ENCODE measurements around the gene NR2E3. TPM values are rescaled to one million over a fixed set of nuclear protein-coding genes. Genes with fewer than 3 reads are reported as not detected.

NR2E3 gene
- total and polyA plus RNA-seq, 2 of the 13 experiments (the other 11 are each of a cell fraction or from before 2014, with no cell fraction given) = not detected

DNA sequence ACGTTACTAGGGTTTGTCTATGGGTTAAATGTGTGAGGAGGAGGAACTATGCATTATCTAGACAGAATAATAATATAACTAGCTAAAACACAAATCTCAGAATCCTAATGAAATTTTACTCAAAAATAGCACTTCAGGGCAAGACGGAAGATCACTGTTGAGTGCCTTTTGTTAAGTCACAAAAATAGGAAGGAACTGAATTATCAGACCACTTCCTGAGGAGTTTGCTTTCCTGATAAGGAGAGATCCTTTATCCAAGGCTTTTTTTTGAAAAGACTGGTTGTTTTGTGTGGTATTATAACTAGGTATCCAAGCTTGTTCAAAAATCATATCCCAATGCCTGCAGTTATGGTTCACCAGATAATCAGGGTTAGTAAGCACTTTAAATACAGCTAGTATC, 34.6 kb downstream of the NR2E3 start (continued):
- TF ChIP-seq, protein P1, sequence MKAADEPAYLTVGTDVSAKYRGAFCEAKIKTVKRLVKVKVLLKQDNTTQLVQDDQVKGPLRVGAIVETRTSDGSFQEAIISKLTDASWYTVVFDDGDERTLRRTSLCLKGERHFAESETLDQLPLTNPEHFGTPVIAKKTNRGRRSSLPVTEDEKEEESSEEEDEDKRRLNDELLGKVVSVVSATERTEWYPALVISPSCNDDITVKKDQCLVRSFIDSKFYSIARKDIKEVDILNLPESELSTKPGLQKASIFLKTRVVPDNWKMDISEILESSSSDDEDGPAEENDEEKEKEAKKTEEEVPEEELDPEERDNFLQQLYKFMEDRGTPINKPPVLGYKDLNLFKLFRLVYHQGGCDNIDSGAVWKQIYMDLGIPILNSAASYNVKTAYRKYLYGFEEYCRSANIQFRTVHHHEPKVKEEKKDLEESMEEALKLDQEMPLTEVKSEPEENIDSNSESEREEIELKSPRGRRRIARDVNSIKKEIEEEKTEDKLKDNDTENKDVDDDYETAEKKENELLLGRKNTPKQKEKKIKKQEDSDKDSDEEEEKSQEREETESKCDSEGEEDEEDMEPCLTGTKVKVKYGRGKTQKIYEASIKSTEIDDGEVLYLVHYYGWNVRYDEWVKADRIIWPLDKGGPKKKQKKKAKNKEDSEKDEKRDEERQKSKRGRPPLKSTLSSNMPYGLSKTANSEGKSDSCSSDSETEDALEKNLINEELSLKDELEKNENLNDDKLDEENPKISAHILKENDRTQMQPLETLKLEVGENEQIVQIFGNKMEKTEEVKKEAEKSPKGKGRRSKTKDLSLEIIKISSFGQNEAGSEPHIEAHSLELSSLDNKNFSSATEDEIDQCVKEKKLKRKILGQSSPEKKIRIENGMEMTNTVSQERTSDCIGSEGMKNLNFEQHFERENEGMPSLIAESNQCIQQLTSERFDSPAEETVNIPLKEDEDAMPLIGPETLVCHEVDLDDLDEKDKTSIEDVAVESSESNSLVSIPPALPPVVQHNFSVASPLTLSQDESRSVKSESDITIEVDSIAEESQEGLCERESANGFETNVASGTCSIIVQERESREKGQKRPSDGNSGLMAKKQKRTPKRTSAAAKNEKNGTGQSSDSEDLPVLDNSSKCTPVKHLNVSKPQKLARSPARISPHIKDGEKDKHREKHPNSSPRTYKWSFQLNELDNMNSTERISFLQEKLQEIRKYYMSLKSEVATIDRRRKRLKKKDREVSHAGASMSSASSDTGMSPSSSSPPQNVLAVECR (CRISPR knock-in tag; IDR thresholded peaks at IDR 0.05; ENCODE audit: borderline replicate concordance) = no peak
- TF ChIP-seq SALL1 (CRISPR knock-in tag; IDR thresholded peaks at IDR 0.05) (no peak), ZNF557 (CRISPR knock-in tag; IDR thresholded peaks at IDR 0.05) (no peak)

DNA sequence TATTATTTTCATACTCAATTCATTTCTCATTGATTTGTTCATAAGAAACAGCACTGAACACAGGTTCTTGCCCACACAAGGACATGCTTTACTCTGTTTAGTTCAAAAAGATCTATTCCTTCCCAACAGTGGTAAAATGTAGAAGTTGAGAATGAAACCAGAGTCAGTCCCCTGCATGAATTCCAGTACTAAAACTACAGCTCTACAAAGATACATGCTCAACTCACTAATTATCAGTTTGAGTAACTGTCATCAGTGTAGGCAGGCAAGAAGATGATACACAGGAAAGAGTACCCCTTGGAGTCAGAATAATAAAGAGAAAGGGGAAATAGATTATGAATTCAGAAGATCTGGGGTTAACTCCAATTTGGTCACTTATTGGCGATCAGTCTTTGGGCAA, 43.2 kb downstream of the NR2E3 start:
- no peaks in the 10 kb centered on the region for H3K27me3 ChIP-seq (ENCODE audit: control insufficient read depth in 1 of 2, insufficient read depth in 2 of 2, low read length in 2 of 2)
- BruUV-seq (replicated peaks) = no TSS peak
- CTCF ChIA-PET (ENCODE audit: low intra/inter-chr PET ratio, low total read pairs) = no interaction called here
- TF ChIP-seq ZNF737 (CRISPR knock-in tag; IDR thresholded peaks at IDR 0.05; ENCODE audit: borderline replicate concordance) (no peak), ZNF382 (CRISPR knock-in tag; IDR thresholded peaks at IDR 0.05; ENCODE audit: borderline replicate concordance) (no peak), SIX1 (CRISPR knock-in tag; IDR thresholded peaks at IDR 0.05; ENCODE audit: borderline replicate concordance) (no peak), ZSCAN29 (CRISPR knock-in tag; conservative IDR thresholded peaks at IDR 0.05) (no peak), FOXJ3 (CRISPR knock-in tag; IDR thresholded peaks at IDR 0.05; ENCODE audit: borderline replicate concordance) (no peak), FOXP1 (IDR thresholded peaks at IDR 0.05) (no peak), FOXP1 (CRISPR knock-in tag; IDR thresholded peaks at IDR 0.05) (no peak), SSRP1 (CRISPR knock-in tag; IDR thresholded peaks at IDR 0.05) (no peak)
- TF ChIP-seq, protein P2, sequence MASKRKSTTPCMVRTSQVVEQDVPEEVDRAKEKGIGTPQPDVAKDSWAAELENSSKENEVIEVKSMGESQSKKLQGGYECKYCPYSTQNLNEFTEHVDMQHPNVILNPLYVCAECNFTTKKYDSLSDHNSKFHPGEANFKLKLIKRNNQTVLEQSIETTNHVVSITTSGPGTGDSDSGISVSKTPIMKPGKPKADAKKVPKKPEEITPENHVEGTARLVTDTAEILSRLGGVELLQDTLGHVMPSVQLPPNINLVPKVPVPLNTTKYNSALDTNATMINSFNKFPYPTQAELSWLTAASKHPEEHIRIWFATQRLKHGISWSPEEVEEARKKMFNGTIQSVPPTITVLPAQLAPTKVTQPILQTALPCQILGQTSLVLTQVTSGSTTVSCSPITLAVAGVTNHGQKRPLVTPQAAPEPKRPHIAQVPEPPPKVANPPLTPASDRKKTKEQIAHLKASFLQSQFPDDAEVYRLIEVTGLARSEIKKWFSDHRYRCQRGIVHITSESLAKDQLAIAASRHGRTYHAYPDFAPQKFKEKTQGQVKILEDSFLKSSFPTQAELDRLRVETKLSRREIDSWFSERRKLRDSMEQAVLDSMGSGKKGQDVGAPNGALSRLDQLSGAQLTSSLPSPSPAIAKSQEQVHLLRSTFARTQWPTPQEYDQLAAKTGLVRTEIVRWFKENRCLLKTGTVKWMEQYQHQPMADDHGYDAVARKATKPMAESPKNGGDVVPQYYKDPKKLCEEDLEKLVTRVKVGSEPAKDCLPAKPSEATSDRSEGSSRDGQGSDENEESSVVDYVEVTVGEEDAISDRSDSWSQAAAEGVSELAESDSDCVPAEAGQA (IDR thresholded peaks at IDR 0.05; ENCODE audit: low read depth) = no peak
- TF ChIP-seq, protein P2 (CRISPR knock-in tag; IDR thresholded peaks at IDR 0.05; ENCODE audit: borderline replicate concordance) = no peak
- TF ChIP-seq, protein P3, sequence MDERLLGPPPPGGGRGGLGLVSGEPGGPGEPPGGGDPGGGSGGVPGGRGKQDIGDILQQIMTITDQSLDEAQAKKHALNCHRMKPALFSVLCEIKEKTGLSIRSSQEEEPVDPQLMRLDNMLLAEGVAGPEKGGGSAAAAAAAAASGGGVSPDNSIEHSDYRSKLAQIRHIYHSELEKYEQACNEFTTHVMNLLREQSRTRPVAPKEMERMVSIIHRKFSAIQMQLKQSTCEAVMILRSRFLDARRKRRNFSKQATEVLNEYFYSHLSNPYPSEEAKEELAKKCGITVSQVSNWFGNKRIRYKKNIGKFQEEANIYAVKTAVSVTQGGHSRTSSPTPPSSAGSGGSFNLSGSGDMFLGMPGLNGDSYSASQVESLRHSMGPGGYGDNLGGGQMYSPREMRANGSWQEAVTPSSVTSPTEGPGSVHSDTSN (CRISPR knock-in tag; IDR thresholded peaks at IDR 0.05) = no peak

More for the DNA sequence above, 43.2 kb downstream of the NR2E3 start:
- no peak overlapping the region for H3K27ac ChIP-seq (ENCODE audit: extremely low read length, insufficient read depth, low read length)
- no peaks in the 10 kb centered on the region for H3K9me3 ChIP-seq (ENCODE audit: low read length)
- H3K79me2 ChIP-seq (ENCODE audit: insufficient read depth, low read length) = no peaks in the 10 kb centered on the region
- peaks cover 6% of the 10 kb centered on the region; the same call in 1 of the 2 replicates for H3K4me1 ChIP-seq (ENCODE audit: insufficient read depth, low read length)
- no peak for FAIRE-seq
- in situ Hi-C loops (cut with HindIII; ENCODE audit: extremely low pct_ligation_motif_present, low pct_unique_long_range_greater_than_20kb) (no loop called here), intact Hi-C loops (cut with micrococcal nuclease; ENCODE audit: unreplicated experiment) (no loop called here)
- ATAC-seq = no peak
- no peak overlapping the region for H3K4me2 ChIP-seq (ENCODE audit: low read depth, low read length)
- 100% methylated on average over 1 of the region's 1 CpG for WGBS (ENCODE audit: low lambda C conversion rate)
- peaks cover 0 to 2% of the 10 kb centered on the region in 2 experiments; a peak in 2 of 5 replicates for H3K36me3 ChIP-seq (replicated peaks in 1 of 2; ENCODE audit: control insufficient read depth in 1 of 2, insufficient read depth in 2 of 2, low read length in 2 of 2)
- H4K20me1 ChIP-seq (ENCODE audit: insufficient read depth, low read length) = no peaks in the 10 kb centered on the region
- H3K9ac ChIP-seq (ENCODE audit: insufficient read depth, low read depth, low read length) = no peak overlapping the region
- H3K4me3 ChIP-seq (replicated peaks in 1 of 3; ENCODE audit: insufficient read depth in 1 of 3, low read depth in 2 of 3, low read length in 3 of 3) = no peak overlapping the region
- POLR2A ChIA-PET = no interaction called here
- H2AFZ ChIP-seq (ENCODE audit: low read length) = no peak overlapping the region
- no peak for DNase-seq (ENCODE audit: low spot score)

Data from HepG2 (cell line).